Germinal center (tissue), 1 donor: ENCODE measurements around the gene TNK1.
"Not testable (repeated sequence)": the region's sequence is repeated elsewhere in the genome, so short reads cannot be mapped to it uniquely, and the experiment has no call there.

Experiments used
- DNase-seq: peaks from one replicate; pipeline ENCODE4 v3.0.0; 2012; ENCODE audit warnings: mixed read lengths, low spot score

Gene TNK1

DNA sequence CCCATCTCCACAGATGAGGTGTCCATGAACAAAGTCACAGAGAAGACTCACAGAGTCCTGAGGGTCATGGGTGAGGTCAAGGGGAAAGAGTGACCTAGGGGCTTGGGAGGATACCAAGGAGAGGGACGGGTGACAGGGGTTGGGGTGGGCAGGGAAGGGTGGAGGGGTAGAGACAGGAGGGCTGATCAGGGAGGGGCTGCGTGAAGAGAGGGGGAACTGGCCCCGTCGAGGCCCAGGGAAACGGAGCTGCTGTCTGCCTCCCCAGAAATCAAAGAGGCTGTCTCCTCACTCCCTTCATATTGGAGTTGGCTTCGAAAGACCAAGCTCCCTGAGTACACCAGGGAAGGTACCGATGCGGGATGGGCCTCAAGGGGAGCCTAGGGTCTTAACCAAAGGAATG is 25.3 kb upstream of the TNK1 start:
- no peak for DNase-seq

DNA sequence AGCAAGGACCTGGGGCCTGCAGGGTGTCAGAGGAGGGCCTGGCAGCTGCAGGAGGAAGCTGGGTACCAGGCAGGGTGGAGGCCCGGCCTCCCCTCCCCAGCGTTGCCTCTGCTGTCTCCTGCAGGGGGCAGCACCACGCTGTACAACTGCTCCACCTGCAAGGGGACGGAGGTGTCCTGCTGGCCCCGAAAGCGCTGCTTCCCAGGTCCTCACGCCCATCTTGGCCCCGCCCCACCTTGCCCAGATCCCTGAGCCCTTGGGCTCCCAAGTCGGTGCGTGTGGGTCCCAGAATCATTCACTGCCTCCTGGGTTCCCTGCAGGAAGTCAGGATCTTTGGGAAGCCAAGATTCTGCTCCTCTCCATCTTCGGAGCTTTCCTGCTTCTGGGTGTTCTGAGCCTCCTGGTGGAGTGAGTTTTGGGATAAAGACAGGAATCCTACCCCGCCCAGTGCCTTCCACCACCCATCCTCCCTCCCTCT is 24.8 kb upstream of the TNK1 start:
- DNase-seq: peak; percentile 86

DNA sequence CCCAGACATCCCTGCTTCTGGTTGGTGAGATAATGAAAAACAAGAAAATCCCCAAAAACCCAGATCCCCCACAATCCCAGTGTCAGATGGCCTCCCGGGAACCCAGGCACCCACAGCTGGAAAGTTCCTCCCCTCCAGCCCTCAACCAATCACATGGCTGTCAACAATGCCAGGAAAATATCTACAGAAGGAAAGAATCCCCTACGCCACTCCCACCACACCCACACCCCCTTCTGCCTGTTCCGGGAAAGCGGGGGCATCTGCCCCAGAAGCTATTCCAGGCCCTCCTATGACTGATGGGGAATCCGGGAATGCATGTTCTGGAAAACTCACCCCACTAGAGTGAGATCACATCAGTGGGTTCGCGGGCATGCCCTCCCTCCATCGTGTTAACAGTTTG is 24.1 kb upstream of the TNK1 start:
- no peak for DNase-seq

DNA sequence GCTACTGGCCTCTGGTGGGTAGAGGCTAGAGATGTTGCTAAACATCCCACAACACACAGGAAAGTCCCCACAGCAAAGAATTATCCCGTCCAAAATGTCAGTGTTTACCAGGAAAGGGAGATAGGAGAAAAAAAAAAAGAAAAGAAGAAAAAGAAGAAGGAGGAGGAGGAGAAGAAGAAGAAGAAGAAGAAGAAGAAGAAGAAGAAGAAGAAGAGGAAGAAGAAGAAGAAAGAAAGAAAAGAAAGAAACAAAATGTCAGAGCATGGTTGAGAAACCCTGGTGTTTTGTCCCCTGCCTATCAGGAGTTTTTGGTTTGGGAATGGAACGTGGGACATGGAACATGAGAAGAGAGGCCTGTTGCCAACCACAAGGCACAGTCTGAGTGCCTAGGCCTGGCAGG is 23.5 kb upstream of the TNK1 start:
- no peak for DNase-seq

DNA sequence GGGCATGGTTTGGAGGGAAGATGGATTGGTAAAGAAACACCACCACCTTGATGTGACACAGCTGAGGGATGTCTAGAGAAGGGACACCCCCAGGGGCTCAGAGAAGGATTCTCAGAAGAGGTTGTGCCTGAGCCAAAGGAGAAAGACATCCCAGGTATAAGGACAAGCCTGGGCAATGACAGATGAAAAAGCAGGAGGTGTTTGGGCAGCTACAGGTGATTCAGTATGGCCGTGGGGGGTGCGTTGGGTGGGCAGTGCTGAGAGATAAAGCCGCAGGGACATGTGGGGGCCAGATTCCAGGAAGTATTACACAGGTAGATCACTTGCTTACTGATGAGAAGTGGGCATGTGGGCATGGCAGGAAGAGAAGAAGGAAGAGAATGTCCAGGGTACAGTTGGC is 19.0 kb upstream of the TNK1 start:
- no peak for DNase-seq

DNA sequence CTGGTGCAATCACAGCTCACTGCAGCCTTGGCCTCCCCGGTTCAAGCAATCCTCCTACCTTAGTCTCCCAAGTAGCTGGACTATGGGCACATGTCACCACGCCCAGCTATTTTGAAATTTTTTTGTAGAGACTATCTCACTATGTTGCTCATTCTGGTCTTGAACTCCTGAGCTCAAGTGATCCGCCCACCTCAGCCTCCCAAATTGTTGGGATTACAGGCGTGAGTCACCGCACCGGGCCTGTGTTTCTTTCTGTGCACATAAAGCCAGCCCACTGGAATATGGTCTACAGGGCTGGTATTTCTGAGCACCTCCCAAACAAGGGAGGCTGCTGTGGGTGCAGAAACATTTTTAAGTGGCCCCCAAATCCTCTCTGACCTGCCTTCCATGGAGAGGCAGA is 17.6 kb upstream of the TNK1 start:
- no peak for DNase-seq

DNA sequence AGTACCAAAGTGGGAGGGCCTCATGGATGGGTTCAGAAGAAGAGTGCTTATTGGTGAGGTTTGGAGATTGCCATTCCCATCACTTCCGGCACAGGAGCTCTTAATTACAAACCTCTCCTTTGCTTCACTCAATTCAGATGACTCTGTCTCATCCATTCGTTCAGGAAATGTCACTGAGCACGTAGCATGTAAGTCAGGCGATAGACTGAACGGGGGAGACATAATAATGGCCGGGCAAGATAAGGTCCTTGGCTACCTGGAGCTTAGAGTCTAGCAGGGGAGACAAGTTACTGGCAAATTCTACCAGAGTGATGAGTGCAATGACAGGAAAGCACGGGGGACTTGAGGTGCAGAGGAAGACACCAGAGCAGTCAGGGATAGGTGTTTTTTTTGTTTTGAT is 14.9 kb upstream of the TNK1 start:
- not testable (repeated sequence) for DNase-seq

DNA sequence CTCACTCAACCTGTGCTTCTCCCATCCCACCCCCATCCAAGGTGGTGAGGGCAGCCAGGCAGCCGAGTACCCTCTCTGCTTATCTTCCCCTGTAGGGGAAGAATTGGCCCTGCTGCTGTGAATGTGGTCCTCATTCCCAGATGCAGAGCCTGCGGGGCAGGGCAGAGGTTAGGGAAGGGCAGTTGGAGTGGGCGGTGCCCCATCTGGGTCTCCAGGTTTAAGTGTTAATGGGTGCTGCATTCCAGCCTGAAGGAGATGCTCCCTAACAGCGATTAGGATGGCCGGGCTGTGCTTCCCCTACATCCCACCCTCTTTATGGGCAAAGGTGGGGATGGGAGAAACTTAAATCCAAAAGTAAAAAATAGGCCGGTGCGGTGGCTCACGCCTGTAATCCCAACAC is 13.8 kb upstream of the TNK1 start:
- no peak for DNase-seq

DNA sequence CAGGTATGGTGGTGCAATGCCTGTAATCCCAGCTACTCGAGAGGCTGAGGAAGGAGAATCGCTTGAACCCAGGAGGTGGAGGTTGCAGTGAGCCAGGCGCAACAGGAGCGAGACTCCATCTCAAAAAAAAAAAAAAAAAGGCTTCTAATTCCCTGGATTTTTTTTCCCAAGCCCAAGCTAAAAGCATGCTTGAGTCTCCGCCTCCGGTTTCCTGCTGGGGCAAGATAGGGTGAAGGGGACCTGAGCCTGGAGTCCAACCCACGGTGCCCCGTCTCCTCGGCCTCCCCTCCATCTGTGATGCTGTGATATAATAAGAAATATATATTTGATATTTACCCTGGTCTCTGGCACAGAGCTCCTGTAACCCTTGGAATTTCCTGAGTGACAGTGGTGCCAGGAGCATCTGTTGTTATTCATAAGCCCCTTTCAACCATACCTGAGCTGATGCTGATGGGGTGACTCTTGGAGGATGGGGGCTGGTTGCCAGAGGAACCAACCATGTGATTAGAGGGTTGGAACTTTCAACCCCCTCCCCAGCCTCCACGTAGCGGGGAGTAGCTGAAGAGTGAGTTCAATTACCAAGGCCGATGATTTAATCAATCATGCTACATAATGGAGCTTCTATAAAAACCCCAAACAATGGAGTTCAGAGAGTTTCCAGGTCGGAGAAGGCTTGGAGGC is 12.8 kb upstream of the TNK1 start:
- no peak for DNase-seq

DNA sequence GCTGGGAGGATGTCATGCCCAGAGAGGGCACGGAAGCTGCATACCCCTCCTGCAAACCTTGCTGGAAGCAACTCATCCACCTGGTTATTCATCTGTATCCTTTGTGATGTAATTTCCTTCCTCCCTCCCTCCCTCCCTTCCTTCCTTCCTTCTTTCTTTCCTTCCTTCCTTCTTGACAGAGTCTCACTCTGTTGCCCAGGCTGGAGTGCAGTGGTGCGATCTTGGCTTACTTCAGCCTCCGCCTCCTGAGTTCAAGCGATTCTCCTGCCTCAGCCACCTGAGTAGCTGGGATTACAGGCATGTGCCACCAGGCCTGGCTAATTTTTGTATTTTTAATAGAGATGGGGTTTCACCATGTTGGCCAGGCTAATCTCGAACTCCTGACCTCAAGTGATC is 12.3 kb upstream of the TNK1 start:
- not testable (repeated sequence) for DNase-seq

DNA sequence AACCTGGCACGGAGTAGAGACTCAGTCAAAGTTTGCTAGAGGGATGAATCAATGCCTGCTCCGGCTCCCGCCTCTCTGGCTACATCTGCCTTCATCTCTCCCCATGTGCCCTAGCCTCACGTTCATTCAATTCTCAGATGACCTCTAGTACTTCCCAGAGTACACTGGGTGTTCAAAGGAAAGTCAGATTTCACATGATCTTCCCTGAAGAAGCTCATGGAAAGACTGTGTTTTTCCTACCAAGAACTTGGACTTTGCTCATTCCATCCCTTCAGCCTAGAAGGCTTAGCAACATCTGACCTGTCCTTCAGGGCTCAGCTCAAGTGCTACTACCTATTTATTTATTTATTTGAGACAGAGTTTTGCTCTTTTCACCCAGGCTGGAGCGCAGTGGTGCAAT is 11.1 kb upstream of the TNK1 start:
- no peak for DNase-seq

DNA sequence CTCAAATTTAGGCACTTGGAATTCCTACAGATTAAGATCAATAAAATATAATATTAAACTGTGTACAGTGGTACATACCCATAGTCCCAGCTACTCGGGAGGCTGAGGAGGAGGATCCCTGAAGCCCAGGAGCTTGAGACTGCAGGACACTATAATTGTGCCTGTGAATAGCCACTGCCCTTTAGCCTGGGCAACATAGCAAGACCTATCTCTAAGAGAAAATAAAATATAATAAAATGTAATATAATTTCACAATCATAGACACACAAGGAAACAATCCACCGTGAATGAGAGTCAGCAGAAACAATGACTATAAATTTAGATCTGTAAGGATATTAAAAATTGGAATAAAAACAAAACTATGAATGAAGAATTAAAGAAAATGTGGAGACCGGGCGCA is 10.0 kb upstream of the TNK1 start:
- DNase-seq: no peak

DNA sequence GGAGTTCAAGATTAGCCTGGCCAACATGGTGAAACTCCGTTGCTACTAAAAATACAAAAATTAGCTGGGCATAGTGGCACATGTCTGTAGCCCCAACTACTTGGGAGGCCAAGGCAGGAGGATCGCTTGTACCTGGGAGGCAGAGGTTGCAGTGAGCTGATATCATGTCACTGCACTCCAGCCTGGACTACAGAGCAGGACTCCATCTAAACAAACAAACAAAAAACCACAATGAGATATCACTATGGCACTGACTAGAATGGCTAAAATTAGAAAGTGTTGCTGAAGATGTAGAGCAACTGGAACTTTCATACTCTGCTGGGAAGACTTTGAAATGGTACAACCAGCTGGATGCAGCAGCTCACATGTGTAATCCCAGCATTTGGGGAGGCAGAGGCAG is 6.5 kb upstream of the TNK1 start:
- DNase-seq: no peak

DNA sequence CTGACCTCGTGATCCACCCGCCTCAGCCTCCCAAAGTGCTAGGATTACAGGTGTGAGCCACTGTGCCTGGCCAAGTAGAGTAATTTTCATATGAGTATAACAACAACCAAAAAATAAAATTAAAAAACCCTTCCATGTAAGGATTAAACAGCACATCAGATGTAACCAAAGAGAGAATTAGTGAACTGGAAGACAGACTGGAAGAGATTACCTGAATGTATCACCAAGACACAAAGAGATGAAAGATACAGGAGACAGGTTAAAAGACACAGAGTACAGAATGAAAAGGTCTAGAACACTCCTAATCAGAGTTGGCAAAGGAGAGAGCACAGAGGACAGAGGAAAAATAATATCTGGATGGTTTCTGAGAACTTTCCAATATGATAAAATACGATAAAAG is 1.8 kb upstream of the TNK1 start:
- DNase-seq: no peak

DNA sequence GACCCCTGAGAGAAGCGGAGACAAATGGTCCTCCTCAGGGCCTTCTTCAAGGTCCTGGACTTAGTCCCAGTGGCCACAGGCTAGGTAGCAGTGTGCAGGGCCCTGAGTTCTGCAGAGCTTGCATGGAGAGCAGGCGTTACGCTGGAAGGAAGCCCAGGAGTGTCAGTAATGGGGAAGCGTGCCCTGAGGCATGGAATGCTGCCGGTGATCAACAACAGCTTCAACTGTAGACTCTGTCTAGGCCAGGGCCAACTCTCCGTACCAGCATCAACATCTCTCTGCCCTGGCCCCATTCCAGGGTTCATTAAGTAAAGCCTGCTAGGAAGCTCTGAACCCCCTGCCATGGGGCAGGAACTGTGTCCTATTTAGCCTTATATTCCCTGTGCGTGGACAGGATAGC is 568 bp upstream of the TNK1 start:
- DNase-seq: no peak

DNA sequence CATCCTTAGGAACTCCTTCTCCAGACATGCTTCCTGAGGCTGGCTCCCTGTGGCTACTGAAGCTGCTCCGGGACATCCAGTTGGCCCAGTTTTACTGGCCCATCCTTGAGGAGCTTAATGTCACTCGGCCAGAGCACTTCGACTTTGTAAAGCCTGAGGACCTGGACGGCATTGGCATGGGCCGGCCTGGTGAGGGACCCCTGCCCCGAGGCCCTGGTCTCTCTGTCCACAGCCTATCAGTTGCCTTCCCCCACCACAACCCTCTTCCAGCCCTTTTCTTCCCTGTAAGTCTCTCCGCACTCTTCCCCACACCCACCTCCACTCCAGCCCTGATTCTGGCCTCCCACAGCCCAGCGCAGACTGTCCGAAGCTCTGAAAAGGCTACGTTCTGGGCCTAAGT is 2.0 kb downstream of the TNK1 start:
- DNase-seq: no peak

DNA sequence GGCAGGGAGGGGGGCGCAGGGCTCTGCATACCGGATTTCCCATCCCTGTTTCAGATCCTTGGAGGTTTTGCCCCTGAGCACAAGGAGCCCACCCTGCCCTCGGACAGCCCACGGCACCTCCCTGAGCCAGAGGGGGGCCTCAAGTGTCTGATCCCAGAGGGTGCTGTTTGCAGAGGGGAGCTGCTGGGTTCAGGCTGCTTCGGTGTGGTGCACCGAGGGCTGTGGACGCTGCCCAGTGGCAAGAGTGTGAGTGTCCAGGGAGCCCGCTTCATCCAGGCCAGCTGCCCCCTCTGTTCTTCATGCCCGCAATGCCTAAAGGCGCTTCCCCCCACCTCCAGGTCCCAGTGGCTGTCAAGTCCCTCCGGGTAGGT is 2.5 kb downstream of the TNK1 start:
- DNase-seq: no peak

DNA sequence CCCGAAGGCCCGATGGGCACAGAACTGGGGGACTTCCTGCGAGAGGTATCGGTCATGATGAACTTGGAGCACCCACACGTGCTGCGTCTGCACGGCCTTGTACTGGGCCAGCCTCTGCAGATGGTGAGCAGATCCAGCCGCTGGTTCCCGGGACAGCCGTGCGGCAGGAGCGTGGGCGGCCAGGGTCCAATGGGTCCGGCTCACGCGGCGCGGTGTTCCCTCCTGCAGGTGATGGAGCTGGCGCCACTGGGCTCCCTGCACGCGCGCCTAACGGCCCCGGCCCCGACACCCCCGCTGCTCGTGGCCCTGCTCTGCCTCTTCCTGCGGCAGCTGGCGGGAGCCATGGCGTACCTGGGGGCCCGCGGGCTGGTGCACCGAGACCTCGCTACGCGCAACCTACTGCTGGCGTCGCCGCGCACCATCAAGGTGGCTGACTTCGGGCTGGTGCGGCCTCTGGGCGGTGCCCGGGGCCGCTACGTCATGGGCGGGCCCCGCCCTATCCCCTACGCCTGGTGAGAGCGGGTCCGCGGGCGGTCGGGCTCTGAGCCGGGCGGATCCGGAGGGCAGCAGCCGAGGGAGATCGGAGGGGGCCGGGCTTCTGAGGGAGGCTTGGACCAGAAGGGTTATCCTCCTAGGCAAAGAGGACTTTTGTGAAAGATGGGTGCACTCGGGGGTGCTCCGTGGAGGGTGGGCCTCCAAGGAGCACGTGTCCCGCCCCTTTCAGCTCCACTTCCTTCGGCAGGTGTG is 3.0 kb downstream of the TNK1 start:
- peak; percentile 92 for DNase-seq

DNA sequence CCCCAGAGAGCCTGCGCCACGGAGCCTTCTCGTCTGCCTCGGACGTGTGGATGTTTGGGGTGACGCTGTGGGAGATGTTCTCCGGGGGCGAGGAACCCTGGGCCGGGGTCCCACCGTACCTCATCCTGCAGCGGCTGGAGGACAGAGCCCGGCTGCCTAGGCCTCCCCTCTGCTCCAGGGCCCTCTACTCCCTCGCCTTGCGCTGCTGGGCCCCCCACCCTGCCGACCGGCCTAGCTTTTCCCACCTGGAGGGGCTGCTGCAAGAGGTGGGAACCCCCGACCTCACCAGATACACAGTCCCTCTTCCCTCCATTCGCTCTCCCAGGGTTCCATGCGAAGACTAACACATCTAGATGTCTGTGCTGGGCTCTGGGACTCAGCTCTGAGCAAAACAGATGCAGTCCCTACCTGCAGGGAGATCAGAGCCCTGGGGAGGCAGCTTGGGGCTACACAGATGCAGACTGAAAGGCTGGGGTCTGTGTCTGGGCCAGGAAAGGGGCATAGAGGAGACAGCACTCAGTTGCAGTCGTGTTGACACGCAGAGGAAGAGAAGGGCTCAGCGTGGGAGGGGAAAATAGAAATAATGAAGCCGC is 3.7 kb downstream of the TNK1 start:
- no peak for DNase-seq

DNA sequence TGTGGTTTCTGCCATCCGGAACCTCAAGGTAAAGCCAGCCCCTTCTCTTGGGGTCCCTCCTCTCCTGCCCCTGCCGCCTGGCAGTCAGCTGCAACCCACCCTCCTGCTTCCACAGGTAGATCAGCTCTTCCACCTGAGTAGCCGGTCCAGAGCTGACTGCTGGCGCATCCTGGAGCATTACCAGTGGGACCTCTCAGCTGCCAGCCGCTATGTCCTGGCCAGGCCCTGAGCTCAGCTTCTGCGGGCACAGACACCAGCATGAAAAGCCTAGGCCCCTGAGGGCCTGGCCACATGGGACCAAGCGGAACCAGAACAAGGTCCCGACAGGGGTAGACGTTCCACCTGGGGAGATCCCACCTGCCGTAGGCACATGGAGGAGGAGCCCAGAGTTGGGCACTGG is 8.0 kb downstream of the TNK1 start:
- DNase-seq: no peak

DNA sequence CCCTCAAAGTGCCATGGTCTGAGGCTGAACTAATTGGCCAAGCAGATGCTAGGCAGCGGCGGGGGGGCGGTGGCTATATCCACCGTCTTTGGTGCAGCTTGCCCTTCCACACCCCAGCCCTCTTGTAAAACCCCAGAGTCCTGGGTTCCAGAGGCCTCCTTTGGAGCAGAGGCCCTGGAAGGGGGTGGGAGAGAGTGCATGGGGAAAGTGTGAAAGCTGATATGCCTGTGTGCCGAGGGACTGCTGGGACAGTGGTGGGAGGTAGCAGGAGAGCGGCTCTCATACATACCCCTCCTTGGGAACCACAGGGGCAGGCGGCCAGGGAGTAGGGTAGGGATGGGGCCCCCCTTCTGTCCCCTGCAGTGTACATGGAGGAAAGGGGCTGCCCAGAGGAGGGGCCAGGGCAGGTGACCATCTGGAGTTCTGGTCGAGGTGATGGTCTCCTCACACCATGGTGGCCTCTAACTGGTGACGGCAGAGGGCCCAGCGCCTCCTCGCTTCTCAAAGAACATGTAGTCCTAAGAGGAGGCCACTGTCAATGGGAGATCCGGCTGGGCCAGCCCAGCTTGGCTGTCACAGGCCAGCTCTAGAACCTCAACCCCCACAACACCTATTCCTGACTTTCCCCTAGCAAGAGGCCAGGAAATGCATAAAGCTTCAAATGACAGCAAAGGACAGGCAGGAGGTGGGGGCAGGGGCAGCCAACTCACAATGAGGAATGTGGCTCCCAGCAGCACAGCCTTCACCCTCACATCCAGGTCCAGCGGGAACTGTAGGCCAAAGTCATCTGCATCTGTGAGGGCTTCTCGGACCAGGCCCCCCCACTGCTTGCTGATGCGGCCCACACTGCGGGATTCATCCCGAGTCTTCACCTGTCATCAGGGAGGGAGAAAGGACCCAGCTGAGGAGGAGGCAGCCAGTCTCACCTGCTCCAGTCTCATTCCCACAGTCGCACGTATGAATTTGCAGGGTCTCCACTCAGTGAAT is 9.3 kb downstream of the TNK1 start:
- no peak for DNase-seq

DNA sequence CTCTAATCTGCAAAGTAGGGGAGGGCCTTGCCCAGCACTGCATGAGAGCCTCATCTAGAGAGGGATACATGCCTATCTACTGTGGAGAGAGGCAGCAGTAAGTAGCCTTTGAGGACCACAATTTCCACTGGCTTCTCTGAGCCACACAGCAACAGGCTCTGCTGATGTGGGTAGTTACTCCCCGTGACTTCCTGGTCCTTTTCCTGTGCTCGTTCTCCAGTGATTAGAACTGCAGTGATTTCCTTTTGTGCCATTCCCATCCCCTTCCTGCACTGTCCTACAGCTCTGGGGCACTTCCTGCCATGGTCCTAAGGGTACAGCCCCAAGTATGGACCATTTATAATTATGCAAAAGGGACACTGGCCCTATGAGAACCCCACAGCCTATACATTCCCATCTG is 10.4 kb downstream of the TNK1 start:
- DNase-seq: no peak
